OCI-LY1 (cell line): ENCODE data around the gene STK38.

Source experiments
- CTCF ChIP-seq: fragments of 200-600 bp; sonication (generic), shearing (Covaris generic); IDR thresholded peaks from 2 replicates; pipeline ENCODE4 v1.5.1; 2017; ENCODE audit warnings: mild to moderate bottlenecking, antibody characterized with exemption, low read length, moderate library complexity, mixed read lengths
- EZH2 ChIP-seq: fragments of 200-600 bp; sonication (generic), shearing (Covaris generic); IDR thresholded peaks from 2 replicates; pipeline ENCODE4 v1.8.0; 2017; ENCODE audit warnings: borderline replicate concordance, mixed run types, mild to moderate bottlenecking, antibody characterized with exemption, low read length, moderate library complexity, mixed read lengths

DNA sequence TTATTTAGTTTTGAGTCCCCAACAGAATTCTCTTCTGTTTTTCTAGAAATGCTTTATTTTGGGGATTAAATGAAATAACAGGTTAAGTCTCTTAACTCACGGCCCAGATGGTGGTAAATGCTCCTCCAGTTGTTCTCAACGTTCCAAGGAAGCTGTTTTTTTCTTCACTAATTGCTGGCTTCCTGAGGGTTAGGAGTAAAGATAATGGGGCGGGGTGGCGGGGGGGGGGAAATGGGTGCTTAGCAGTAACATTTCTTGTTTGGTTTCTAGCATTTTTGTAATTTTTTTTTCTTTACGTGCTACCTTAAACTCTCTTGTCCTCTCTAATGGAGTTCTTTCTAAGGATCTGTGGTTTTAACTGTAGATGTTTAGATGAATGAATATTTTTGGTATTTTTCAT lies 49.1 kb upstream of the STK38 start:
- TF ChIP-seq CTCF, result no peak
- TF ChIP-seq EZH2, result no peak
